Neural progenitor cell (in vitro differentiated cells): ENCODE measurements around the gene SLC39A13.
A peak's percentile ranks its signal among the peaks of the same experiment; 100 is the strongest.
"Not testable (repeated sequence)": the region's sequence is repeated elsewhere in the genome, so short reads cannot be mapped to it uniquely, and the experiment has no call there.

Experiments
- CTCF ChIP-seq: fragments of 200-600 bp; sonication (generic); IDR thresholded peaks from 2 replicates; pipeline ENCODE4 v1.5.1; 2017; ENCODE audit warnings: antibody characterized with exemption, mild to moderate bottlenecking
- EZH2 ChIP-seq: fragments of 200-600 bp; sonication (generic); IDR thresholded peaks from 2 replicates; pipeline ENCODE4 v1.6.1; 2017; ENCODE audit warnings: antibody characterized with exemption, mild to moderate bottlenecking, moderate library complexity
- EZH2phosphoT487 ChIP-seq: fragments of 200-600 bp; sonication (generic); IDR thresholded peaks from 2 replicates; pipeline ENCODE4 v1.6.1; 2017; ENCODE audit warnings: antibody characterized with exemption

GRCh38 chr11:47454258-47454671 is 45.9 kb downstream of the SLC39A13 start:
- peak; percentile 77 for TF ChIP-seq CTCF
- not testable (repeated sequence) for TF ChIP-seq EZH2, EZH2phosphoT487
